CD14-positive monocyte (primary cell): ENCODE data around the gene SLC2A9. TPM values are rescaled to one million over a fixed set of nuclear protein-coding genes. Genes with fewer than 3 reads are reported as not detected.

Experiments
- DNase-seq, 3 donors: peaks; one replicate each; pipeline ENCODE4 v3.0.0-alpha.2; 2011 to 2022
- H2AFZ ChIP-seq: 2 replicates; pipeline ENCODE4 v1.6.0; 2012; ENCODE audit warnings: mild to moderate bottlenecking, low read depth, low read length, inconsistent platforms; ENCODE audit not compliant: insufficient read depth, poor library complexity, severe bottlenecking
- H3K27ac ChIP-seq, 2 donors: 1 replicate in 1 of 2; 2 replicates in 1 of 2; pipeline ENCODE4 v1.5.1; 2012 to 2013; ENCODE audit warnings: low read length in 2 of 2, control low read depth in 1 of 2, inconsistent platforms in 1 of 2, low read depth in 1 of 2, mild to moderate bottlenecking in 1 of 2
- H3K27me3 ChIP-seq, 2 donors: one replicate each; pipeline versions ENCODE4 v1.6.0 to v1.6.1; 2011 to 2013; ENCODE audit warnings: low read length in 2 of 2; ENCODE audit not compliant: control insufficient read depth in 2 of 2, insufficient read depth in 2 of 2
- H3K36me3 ChIP-seq, 2 donors: replicated peaks in 1 of 2; 1 replicate in 1 of 2; 2 replicates in 1 of 2; pipeline versions ENCODE4 v1.5.1 to v1.6.1; 2012 to 2013; ENCODE audit warnings: low read length in 2 of 2, control low read depth in 1 of 2, inconsistent platforms in 1 of 2, mild to moderate bottlenecking in 1 of 2; ENCODE audit not compliant: insufficient read depth in 2 of 2, control insufficient read depth in 1 of 2
- H3K4me1 ChIP-seq, 2 donors: 1 replicate in 1 of 2; 2 replicates in 1 of 2; pipeline versions ENCODE4 v1.5.1 to v1.6.1; 2012 to 2013; ENCODE audit warnings: low read length in 2 of 2, control low read depth in 1 of 2, inconsistent platforms in 1 of 2, mild to moderate bottlenecking in 1 of 2, moderate library complexity in 1 of 2; ENCODE audit not compliant: insufficient read depth in 2 of 2, control insufficient read depth in 1 of 2
- H3K4me2 ChIP-seq: replicated peaks from 2 replicates; pipeline ENCODE3; 2012; ENCODE audit warnings: low read length, moderate library complexity, mild to moderate bottlenecking; ENCODE audit not compliant: poor library complexity, severe bottlenecking; ENCODE audit errors: extremely low read depth
- H3K4me3 ChIP-seq, 3 experiments: fragments of 200-600 bp in 1 of 3; sonication (generic) in 1 of 3; replicated peaks in 1 of 3; 1 replicate in 2 of 3; 2 replicates in 1 of 3; pipeline ENCODE4 v1.5.1; 2011 to 2013; ENCODE audit warnings: low read length in 3 of 3, mild to moderate bottlenecking in 3 of 3, control low read depth in 2 of 3, low read depth in 2 of 3, inconsistent platforms in 1 of 3, moderate library complexity in 1 of 3
- H3K79me2 ChIP-seq: 2 replicates; pipeline ENCODE4 v1.6.0; 2012; ENCODE audit warnings: mild to moderate bottlenecking, control low read depth, inconsistent platforms, low read length, moderate library complexity; ENCODE audit not compliant: insufficient read depth
- H3K9ac ChIP-seq: 2 replicates; pipeline ENCODE4 v1.6.0; 2017; ENCODE audit warnings: low read length, mild to moderate bottlenecking; ENCODE audit not compliant: insufficient read depth, poor library complexity, severe bottlenecking
- H3K9me3 ChIP-seq, 2 donors: replicated peaks in 1 of 2; 1 replicate in 1 of 2; 2 replicates in 1 of 2; pipeline versions ENCODE4 v1.5.1 to v1.6.1; 2012 to 2013; ENCODE audit warnings: low read length in 2 of 2, control low read depth in 1 of 2; ENCODE audit not compliant: control insufficient read depth in 1 of 2, insufficient read depth in 1 of 2
- H4K20me1 ChIP-seq: 2 replicates; pipeline ENCODE4 v1.6.0; 2012; ENCODE audit warnings: mild to moderate bottlenecking, low read length, control low read depth, moderate library complexity; ENCODE audit not compliant: insufficient read depth
- H3K27ac Mint-ChIP-seq, 7 donors: one replicate each; pipeline ENCODE4 v1.8.0; 2020; ENCODE audit warnings: mild to moderate bottlenecking in 7 of 7, mixed read lengths in 7 of 7, moderate library complexity in 6 of 7, inconsistent platforms in 2 of 7
- H3K27me3 Mint-ChIP-seq, 3 donors: one replicate each; pipeline ENCODE4 v1.8.0; 2021 to 2022; ENCODE audit warnings: low read depth in 3 of 3, mild to moderate bottlenecking in 3 of 3, mixed read lengths in 3 of 3, moderate library complexity in 3 of 3, inconsistent platforms in 1 of 3
- H3K36me3 Mint-ChIP-seq, 2 donors: one replicate each; pipeline ENCODE4 v1.8.0; 2020; ENCODE audit warnings: mixed read lengths in 2 of 2, inconsistent platforms in 1 of 2, mild to moderate bottlenecking in 1 of 2
- H3K4me1 Mint-ChIP-seq: one replicate; pipeline ENCODE4 v1.8.0; 2020; ENCODE audit warnings: mild to moderate bottlenecking, mixed read lengths
- H3K4me3 Mint-ChIP-seq, 2 donors: one replicate each; pipeline ENCODE4 v1.8.0; 2020; ENCODE audit warnings: mild to moderate bottlenecking in 2 of 2, mixed read lengths in 2 of 2, moderate library complexity in 1 of 2
- H3K9me3 Mint-ChIP-seq, 7 donors: one replicate each; pipeline ENCODE4 v1.8.0; 2020 to 2022; ENCODE audit warnings: mixed read lengths in 7 of 7, mild to moderate bottlenecking in 6 of 7, moderate library complexity in 6 of 7, inconsistent platforms in 2 of 7
- WGBS: methylation state at CpG from one replicate; pipeline ENCODE4 v1.1.5; 2013; ENCODE audit warnings: missing lambda C conversion rate; ENCODE audit not compliant: insufficient coverage; 5-methylcytosine and 5-hydroxymethylcytosine counted together
- intact Hi-C, 2 donors: fragments of 100-400 bp; cut with micrococcal nuclease; formaldehyde crosslinking; loops; one replicate each; pipeline versions ENCODE4 v1.15.0 to v1.15.1; 2023
- polyA plus RNA-seq, 3 donors: library from polyadenylated mRNA; depleted of rRNA in 1 of 3; unstranded in 2 of 3; stranded (reverse) in 1 of 3; fragments of 300-500 nt in 2 of 3; fragments of >200 nt in 1 of 3; fragmentation: Illumina TruSeq in 2 of 3; gene quantifications; 1 replicate in 2 of 3; 2 replicates in 1 of 3; pipeline ENCODE4 v1.2.3, GENCODE V29; 2012 to 2021
- TF ChIP-seq, protein P1 (sequence below): fragments of 200-600 bp; IDR thresholded peaks from one replicate; pipeline ENCODE4 v1.8.0; 2022; ENCODE audit warnings: antibody characterized with exemption, mild to moderate bottlenecking

Gene SLC2A9
- polyA plus RNA-seq, 3 donors = 27.3 to 38.6 (median 34.7) TPM

DNA sequence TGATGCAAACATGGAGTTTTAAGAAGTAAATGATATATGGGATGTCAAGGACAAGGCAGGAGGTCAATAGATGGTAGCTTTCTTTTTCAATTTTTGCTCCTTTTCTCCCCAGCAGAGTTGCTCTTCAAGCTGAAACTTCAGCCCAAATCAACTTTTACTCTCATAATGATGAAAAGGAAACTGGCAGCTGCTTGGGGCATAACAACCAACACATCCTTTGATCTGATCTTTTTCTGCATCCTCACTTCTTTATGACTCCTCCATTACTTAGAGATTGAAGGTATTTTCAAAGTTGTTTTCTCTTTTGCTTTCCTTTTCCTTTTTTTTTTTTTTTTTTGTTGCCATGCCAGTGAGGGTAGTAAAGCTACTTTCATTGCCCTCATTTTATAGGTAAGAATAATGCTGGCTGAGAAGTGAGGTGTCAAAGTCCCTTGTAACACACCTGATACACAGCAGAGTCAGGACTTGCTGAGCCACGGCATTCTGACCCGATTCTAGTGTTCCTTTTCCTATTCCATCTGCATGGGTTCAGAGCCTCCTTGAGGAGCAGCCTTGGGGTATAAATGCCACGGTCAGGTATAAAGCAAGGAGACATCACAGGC lies 26.9 kb downstream of the SLC2A9 start:
- Mint-ChIP-seq H3K36me3 (peaks cover 65 to 77% of the 10 kb centered on the region in 2 donors), H3K27me3 (peaks cover 0 to 1% (median 0%) of the 10 kb centered on the region in 3 donors), H3K9me3 (peaks cover 0 to 2% (median 0%) of the 10 kb centered on the region in 7 donors), H3K4me3 (no peak overlapping the region), H3K27ac (peak overlapping the region in 1 of 7 donors; percentile 58), H3K4me1 (peaks cover 7% of the 10 kb centered on the region)
- Histone ChIP-seq H3K79me2 (peaks cover 25% of the 10 kb centered on the region), H3K9ac (no peak overlapping the region), H3K4me3 (no peak overlapping the region), H3K27me3 (no peaks in the 10 kb centered on the region), H3K27ac (no peak overlapping the region), H3K4me1 (peaks cover 10% of the 10 kb centered on the region in 2 donors), H2AFZ (no peak overlapping the region), H4K20me1 (peaks cover 29% of the 10 kb centered on the region), H3K9me3 (no peaks in the 10 kb centered on the region), H3K36me3 (peaks cover 66 to 80% of the 10 kb centered on the region in 2 donors), H3K4me2 (no peak overlapping the region)
- TF ChIP-seq, protein P1, sequence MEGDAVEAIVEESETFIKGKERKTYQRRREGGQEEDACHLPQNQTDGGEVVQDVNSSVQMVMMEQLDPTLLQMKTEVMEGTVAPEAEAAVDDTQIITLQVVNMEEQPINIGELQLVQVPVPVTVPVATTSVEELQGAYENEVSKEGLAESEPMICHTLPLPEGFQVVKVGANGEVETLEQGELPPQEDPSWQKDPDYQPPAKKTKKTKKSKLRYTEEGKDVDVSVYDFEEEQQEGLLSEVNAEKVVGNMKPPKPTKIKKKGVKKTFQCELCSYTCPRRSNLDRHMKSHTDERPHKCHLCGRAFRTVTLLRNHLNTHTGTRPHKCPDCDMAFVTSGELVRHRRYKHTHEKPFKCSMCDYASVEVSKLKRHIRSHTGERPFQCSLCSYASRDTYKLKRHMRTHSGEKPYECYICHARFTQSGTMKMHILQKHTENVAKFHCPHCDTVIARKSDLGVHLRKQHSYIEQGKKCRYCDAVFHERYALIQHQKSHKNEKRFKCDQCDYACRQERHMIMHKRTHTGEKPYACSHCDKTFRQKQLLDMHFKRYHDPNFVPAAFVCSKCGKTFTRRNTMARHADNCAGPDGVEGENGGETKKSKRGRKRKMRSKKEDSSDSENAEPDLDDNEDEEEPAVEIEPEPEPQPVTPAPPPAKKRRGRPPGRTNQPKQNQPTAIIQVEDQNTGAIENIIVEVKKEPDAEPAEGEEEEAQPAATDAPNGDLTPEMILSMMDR = no peak
- 100% methylated on average over 1 of the region's 3 CpGs for WGBS
- no peak for DNase-seq
- intact Hi-C loops = no loop called here

DNA sequence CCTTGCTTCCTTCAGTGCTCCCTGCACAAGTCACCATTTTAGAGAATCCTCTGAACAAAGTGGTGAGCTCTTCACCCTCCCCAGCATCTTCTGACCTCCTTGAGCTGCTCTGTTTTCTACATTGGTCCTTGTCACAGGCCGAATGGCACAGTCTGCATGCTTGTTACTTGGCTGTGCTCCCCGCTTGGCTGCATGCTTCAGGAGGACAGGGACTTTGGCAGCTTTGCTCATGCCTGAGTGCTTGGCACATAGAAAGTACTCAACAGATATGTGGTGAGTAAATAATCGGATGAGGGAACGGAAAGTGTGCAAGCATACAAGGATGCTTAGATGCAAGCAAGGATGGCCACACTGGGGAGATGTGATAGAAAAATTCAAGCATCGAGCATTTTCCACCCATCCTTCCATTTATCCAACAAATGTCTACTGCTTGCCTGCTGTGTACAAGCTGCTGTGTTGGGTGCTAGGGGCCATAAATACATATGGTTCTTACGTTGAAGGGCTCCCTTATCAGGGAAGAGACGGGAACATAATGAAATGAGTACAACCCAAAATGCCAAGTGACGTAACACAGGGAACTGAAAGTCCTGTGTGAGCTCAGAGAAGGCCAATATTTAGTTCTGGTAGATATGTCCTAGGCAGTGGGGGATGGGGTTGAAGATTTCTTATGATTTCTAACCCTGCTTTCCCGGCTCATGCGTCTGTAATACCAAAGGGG lies 31.2 kb downstream of the SLC2A9 start:
- peaks cover 2% of the 10 kb centered on the region for H3K4me1 Mint-ChIP-seq
- peak overlapping the region in 1 of 7 donors; percentile 27 for H3K27ac Mint-ChIP-seq
- H4K20me1 ChIP-seq = no peaks in the 10 kb centered on the region
- peaks cover 0 to 2% (median 0%) of the 10 kb centered on the region in 7 donors for H3K9me3 Mint-ChIP-seq
- H3K36me3 ChIP-seq = peaks cover 60 to 61% of the 10 kb centered on the region in 2 donors
- H2AFZ ChIP-seq = no peak overlapping the region
- no peak overlapping the region for H3K9ac ChIP-seq
- no peak overlapping the region for H3K4me3 Mint-ChIP-seq
- TF ChIP-seq, protein P1 = no peak
- H3K36me3 Mint-ChIP-seq = peaks cover 55 to 62% of the 10 kb centered on the region in 2 donors
- intact Hi-C loops = no loop called here
- H3K79me2 ChIP-seq = no peaks in the 10 kb centered on the region
- no peak overlapping the region for H3K4me3 ChIP-seq
- H3K9me3 ChIP-seq = no peaks in the 10 kb centered on the region
- H3K27me3 Mint-ChIP-seq = peaks cover 0 to 1% (median 0%) of the 10 kb centered on the region in 3 donors
- no peak overlapping the region for H3K27ac ChIP-seq
- H3K4me2 ChIP-seq = no peak overlapping the region
- 53% methylated on average over 5 of the region's 10 CpGs for WGBS
- H3K4me1 ChIP-seq = peaks cover 10 to 19% of the 10 kb centered on the region in 2 donors
- no peaks in the 10 kb centered on the region for H3K27me3 ChIP-seq
- DNase-seq = peak in 2 of 3 donors; percentile 14 to 24
